DOHH2 (cell line): ENCODE results near the gene GSTA2.

ENCODE experiments used
- CTCF ChIP-seq: fragments of 200-600 bp; sonication (generic); IDR thresholded peaks from one replicate; pipeline ENCODE4 v1.5.1; 2014; ENCODE audit warnings: antibody characterized with exemption, mild to moderate bottlenecking, low read depth, low read length; ENCODE audit not compliant: poor library complexity, severe bottlenecking
- EZH2phosphoT487 ChIP-seq: fragments of 200-600 bp; sonication (generic); IDR thresholded peaks from 2 replicates; pipeline ENCODE4 v1.6.1; 2017; ENCODE audit warnings: borderline replicate concordance, mild to moderate bottlenecking, antibody characterized with exemption, low read length, moderate library complexity, mixed read lengths

- TF ChIP-seq CTCF (peak; percentile 82), EZH2phosphoT487 (no peak)
Observed at GRCh38 chr6:52724406-52725121, 38.7 kb downstream of the GSTA2 start.
